DMS114 treated with DMSO at 0.1 percent for 48 hours (cell line): Measurements from ENCODE around the gene TMEM114.

Experiments used
- DNase-seq: peaks from one replicate; lab custom pipeline; 2025; ENCODE audit not compliant: unreplicated experiment; lab: John Stamatoyannopoulos, UW

Gene TMEM114

DNA sequence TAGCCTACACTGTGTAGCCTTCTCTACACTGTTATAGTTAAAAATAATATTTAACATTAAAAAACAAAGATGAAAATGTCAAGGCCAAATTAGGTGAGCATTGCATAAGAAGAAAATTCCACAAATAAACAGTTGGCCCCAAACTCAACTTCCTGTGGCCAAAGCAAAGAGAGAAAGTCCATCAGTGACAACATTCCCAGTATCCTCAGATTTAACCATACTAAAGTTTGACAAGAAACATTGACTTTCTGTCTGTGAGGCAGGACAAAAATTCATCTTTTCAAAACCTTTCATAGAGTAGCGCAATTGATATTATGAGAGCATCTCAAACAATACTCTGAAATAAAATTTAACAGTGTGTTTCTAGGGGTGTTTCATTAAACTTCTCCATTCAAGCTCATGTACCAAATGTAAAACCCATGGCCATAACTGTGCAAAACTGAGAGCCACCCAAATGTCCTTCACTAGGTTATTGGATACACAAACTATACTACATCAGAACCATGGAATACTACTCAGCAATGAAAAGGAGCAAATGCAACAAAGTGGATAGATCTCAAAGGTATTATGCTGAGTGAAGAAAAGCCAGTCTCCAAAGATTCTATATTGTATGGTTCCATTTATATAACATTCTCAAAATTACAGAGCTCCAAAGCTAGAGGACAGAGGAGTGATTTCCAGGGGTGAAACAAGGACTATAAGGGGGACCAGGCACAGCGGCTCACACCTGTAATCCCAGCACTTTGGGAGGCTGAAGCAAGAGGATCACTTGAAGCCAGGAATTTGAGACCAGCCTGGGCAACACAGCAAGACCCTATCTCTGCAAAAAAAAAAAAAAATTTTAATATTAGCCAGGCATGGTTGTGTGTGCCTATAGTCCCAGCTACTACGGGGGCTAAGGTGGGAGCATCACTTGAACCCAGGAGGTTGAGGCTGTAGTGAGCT is 38.7 kb downstream of the TMEM114 start:
- DNase-seq = no peak

DNA sequence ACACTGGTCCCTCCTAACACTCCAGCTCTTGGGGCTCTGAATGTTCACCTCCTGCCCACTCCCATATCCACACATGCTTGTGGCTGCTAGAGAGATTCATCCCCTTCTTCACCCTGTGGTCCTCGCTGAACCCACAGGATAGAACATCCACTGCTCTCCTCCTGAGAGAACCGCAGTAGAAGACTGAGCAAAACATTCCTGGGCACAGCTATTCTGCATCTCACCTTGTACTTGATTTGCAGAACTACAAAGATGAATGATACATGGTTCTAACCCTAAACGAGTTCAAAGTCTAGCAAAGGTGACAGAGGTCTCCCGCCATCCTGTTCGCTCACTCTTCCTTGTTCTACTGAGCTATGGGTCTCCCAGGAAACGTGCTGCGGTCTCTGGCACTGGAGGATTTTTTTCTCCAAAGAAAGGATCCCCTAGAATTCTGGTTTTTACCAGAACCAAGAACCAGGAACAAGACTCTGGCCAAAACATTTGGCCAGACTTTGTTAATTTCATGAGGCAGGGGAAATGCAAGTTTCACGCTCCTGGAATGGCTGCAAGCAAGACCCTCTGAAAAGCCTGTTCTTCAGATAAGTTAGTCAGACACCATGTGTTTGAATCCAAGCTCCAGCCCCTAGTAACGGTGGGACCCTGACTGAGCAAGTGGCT is 39.5 kb downstream of the TMEM114 start:
- DNase-seq = no peak

DNA sequence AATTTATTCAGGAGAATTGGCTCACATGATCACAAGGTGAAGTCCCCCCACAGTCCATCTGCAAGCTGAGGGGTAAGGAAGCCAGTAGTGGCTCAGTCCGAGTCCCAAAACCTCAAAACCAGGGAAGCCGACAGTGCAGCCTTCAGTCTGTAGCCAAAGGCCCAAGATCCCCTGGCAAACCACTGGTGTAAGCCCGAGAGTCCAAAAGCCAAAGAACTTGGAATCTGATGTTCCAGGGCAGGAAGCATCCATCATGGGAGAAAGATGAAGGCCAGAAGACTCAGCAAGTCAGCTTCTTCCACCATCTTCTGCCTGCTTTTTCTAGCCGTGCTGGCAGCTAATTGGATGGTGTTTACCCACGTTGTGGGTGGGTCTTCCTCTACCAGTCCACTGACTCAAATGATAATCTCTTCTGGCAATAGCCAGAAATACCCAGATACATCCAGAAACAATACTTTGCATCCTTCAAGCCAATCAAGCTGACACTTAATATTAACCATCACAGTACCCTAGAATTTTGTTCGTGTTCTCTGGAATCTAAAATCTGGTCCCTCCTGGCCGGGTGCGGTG is 40.4 kb downstream of the TMEM114 start:
- DNase-seq = no peak

DNA sequence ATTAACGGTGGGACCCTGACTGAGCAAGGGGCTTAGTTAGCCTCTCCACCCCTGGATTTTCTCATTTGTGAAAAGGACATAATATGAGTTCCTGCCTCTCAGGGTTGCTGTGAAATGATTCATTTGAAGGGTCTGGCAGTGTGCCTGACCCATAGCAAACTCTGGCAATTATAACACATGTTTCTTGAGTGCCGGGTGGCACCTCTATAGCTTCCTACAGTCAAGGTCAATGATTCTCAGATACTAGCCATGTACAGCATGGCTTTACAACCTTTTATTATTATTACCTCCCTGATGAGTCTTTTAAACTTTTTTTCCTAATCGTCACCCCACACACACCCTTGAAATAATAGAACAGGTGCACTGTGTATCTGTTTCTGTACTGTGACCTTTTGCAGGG is 42.1 kb downstream of the TMEM114 start:
- DNase-seq = no peak

DNA sequence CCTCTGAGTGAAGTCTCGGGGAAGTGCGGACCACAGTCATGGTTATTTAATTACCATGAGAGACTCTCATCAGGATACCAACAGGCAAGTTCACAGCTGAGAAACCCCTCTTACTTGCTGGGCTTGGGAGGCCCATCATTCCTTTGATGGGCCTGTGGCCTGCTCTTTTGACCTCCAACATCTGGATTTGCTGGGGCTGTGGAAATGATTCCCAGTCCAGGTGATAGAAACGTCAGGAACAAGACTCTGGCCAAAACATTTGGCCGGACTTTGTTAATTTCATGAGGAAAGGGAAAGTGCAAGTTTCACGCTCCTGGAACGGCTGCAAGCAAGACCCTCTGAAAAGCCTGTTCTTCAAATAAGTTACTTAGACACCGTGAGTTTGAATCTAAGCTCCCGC is 42.5 kb downstream of the TMEM114 start:
- DNase-seq = no peak

DNA sequence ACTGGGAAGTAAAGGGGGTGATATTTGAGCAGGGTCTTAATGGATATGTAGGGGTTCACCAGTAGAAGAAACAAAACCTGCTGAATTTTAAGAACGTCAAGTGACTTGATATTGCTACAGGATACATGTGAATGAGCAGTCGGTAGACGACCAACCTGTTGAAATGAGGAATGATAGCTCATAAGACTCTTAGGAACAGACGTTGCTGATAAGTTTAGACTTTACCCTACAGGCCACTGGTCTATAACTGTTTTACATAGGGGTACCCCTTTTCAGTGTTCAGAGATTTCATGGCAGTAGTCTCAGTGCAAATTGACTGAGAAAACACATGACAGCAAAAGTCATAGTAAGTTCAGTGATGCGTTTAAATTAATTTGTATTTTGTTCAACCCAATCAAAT is 45.9 kb downstream of the TMEM114 start:
- DNase-seq = no peak

DNA sequence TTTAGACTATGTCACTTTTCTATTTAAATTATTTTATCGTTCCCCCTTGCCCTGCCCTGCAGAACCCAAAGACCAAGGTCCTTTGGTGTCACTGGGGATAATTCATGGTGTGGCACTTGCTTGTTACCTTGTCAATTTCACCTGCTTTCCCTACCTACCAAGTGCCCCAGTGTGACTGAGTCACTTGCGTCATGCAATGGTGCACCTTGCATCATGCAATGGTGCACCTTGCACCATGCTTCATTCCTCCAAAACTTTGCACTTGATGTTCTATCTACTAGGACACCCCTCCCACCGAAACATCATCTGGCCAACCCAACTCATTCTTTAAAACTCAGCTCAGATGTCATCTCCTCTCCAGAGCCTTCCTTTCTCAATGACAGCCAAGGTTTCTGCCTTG is 47.1 kb downstream of the TMEM114 start:
- DNase-seq = no peak

DNA sequence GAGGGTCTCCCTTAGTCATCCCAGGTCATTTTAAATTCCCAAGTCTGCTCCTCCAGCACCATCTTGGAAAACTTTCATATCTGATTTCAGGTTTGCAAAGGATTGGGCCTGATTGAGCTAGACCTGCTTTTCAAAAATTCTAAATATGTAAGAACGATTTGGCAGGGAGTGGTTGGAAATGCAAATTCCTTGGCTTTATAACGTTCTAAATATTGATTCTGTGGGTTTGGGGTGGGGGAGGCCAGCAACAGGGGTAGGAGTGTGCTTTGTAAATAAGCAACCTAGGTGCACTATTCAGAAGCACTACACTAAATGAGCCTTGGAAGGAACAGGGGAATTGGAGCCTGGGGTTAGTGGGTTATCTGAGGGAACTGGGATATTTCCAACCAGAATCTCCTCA is 47.9 kb downstream of the TMEM114 start:
- no peak for DNase-seq

DNA sequence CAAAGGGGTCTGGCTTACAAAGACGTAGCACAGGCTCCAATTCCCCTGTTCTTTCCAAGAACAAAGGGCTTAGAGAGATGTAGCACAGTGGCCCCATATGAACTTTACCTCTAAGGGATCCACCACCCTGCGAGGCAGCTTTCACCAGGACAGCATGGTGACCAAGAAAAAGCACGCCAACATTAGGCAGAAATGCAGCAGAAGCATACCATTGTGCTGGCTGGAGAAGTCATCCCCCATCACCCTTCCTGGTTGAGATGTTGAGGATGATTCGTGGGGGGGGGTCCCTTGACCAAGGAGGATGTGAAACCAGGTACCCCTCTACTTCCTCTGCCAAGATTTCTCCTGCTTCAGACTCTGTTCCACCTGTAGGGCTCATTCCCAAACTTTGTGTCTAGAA is 48.4 kb downstream of the TMEM114 start:
- DNase-seq = no peak

DNA sequence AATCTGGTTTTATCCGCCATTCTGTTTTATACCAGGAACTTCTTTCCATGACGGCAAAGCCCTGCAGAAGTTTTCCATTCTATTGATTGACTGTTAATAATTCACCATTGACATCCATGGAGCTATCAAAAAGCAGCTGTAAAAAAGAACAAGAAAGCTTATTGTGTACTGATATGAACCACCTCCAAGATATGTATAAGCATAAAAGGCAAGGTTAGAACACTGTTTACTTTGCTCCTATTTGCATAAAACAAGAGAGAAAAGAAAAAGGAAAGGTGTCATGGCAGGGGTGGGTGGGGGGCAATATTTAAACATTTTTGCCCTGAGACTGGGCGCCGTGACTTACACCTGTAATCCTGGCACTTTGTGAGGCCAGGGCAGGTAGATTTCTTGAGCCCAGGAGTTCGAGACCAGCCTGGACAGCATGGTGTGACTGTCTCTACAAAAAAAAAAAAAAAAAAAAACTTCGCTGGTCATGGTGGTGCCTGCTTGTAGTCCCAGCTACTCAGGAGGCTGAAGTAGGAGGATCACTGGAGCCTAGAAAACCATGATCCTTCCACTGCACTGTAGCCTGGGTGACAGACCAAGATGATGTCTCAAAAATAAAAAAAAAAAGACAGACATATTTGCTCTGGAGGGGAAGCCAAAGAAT is 52.5 kb downstream of the TMEM114 start:
- no peak for DNase-seq

DNA sequence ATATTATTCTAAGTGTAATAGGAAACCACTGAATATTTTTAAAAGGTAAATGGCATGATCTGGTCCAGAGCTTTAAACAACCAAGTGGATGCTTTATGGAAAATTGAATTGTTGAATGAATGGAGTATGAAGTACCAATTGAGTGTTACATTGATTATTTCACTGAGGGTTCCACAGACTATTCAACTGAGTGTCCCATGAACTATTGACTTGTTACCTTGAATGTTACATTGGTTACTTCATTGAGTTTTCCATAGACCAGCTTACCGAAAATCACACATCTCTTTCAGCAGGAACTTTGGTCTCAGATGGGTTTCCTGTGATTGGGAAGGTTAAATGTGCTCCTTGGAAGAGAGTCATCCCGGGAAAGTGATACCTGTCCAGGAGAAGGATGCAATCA is 56.8 kb downstream of the TMEM114 start:
- DNase-seq = no peak

DNA sequence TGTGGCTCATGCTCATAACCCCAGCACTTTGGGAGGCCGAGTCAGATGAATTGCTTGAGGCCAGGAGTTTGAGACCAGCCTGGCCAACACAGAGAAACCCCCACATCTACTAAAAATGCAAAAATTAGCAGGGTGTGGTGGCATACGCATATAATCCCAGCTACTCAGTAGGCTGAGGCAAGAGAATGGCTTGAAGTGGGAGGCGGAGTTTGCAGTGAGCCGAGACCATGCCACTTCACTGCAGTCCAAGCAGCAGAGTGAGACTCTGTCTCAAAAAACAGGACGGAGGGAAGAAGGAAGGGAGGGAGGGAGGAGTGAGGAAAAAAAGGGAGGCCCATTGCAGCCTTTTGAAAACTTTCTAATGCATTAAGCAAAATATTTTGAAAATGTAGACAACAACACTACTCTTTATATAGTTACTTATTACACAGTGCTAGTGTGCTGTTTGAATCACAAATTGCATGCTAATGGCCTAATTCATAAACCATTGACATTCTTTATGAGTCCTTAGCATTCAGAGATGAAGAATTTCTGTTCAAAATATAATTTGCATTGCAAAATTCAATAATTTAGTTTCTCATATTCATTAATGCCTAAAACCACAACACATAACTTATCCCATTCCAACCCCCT is 59.4 kb downstream of the TMEM114 start:
- DNase-seq = no peak

DNA sequence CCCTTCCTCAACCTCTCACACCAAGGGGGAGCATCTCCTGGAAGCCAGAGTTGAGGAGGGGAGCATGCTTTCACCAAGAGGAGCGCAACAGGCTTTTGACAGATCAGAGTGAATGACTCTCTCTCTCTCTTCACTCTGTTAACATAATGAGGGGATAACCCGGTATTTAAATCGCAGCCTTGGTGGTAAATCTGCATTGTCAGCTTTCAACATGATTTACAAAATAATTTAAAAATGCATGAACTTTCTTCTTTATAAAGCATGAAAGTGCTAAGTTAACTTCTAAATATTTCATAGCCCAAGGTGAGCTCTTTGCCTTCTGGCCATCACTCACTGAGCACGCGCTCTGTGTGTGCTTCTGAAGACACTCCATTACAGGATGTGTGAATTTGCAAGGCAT is 61.8 kb downstream of the TMEM114 start:
- DNase-seq = no peak

DNA sequence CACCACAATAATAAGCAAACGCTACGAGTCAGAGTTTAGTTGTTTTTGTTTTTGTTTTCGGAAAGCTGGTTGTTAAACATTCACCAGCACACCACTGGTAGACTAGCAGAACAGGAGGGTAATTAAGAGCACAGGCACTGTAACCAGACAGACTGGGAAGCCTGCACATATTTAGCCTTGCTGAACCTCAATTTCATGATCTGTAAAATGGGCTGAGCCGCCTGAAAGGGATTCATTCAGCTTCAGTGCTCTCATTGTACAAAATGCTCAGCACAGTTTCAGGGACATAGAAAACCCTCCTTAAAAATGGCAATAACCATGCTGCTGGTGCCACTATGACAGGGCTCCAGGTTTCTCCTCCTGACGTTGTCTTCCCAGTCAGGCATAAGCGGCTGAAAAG is 66.4 kb downstream of the TMEM114 start:
- DNase-seq = no peak

DNA sequence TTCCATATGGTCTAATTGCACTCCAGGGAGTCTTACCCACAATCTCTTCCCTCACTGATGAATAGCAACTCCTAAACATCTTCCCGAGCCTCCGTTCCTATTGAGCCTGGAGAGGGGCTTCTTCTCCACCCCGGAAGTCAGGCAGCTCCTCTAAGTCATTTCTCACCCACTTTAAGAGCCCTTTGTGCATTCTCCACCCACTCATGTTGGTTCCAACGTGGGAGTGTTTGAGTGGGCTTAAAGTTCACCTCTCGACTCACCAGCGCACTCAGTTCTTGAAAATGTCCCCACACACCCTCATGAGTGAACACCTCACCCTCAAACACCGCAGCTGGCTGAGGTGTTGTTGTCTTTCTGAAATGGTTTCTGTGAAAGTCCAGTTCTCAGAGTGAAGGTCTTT is 67.6 kb downstream of the TMEM114 start:
- no peak for DNase-seq

DNA sequence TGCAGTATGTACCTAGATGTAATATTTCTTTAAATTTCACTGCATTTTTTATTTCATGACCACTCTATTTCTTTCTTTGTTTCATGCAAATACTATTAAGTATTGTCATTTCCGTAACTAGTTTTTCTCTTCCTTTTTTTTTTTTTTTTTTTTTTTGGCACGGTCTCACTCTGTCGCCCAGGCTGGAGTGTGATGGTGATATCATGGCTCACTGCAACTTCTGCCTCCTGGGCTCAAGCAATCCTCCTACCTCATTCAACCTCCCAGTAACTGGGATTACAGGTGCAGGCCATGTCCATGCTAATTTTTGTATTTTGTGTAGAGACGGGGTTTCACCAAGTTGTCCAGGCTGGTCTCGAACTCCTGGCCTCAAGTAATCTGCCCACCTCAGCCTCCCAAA is 70.7 kb downstream of the TMEM114 start:
- DNase-seq = no peak
